Neural progenitor cell (in vitro differentiated cells): ENCODE data around the gene SPRED3.

ENCODE experiments used
- CTCF ChIP-seq: fragments of 200-600 bp; sonication (generic); IDR thresholded peaks from 2 replicates; pipeline ENCODE4 v1.5.1; 2017; ENCODE audit warnings: antibody characterized with exemption, mild to moderate bottlenecking
- EZH2phosphoT487 ChIP-seq: fragments of 200-600 bp; sonication (generic); IDR thresholded peaks from 2 replicates; pipeline ENCODE4 v1.6.1; 2017; ENCODE audit warnings: antibody characterized with exemption

GRCh38 chr19:38417146-38417543 is 28.6 kb downstream of the SPRED3 start:
- TF ChIP-seq CTCF (no peak), EZH2phosphoT487 (no peak)
